SW 1271 (cell line): ENCODE results near the gene VN1R5.
A peak's percentile ranks its signal among the peaks of the same experiment; 100 is the strongest.
"Not testable (repeated sequence)": the region's sequence is repeated elsewhere in the genome, so short reads cannot be mapped to it uniquely, and the experiment has no call there.

Experiments used
- DNase-seq, 2 experiments: peaks; one replicate each; lab custom pipeline; 2025; lab: John Stamatoyannopoulos, UW

Gene VN1R5

GRCh38 chr1:247255772-247256171 lies at the start of gene VN1R5:
Gene VN1R5 (plus strand): TSS chr1:247256072.
- DNase-seq: not testable (repeated sequence)

- peak in 1 of 2 experiments; percentile 64 for DNase-seq
Measured at GRCh38 chr1:247209396-247209795, 46.5 kb upstream of the VN1R5 start.

- no peak for DNase-seq
Measured at GRCh38 chr1:247210062-247210375, 45.9 kb upstream of the VN1R5 start.

GRCh38 chr1:247210376-247211117 lies 45.3 kb upstream of the VN1R5 start:
- peak; percentile 99 for DNase-seq

GRCh38 chr1:247211339-247211738 lies 44.5 kb upstream of the VN1R5 start:
- DNase-seq: no peak

- no peak for DNase-seq
Measured at GRCh38 chr1:247212012-247212411, 43.9 kb upstream of the VN1R5 start.

- DNase-seq: no peak
Measured at GRCh38 chr1:247212627-247213617, 43.0 kb upstream of the VN1R5 start.

- DNase-seq: no peak
Measured at GRCh38 chr1:247216261-247216660, 39.6 kb upstream of the VN1R5 start.

- DNase-seq: no peak
Measured at GRCh38 chr1:247218121-247218651, 37.7 kb upstream of the VN1R5 start.

- not testable (repeated sequence) for DNase-seq
Measured at GRCh38 chr1:247220280-247220679, 35.6 kb upstream of the VN1R5 start.

- no peak for DNase-seq
Measured at GRCh38 chr1:247222840-247223239, 33.0 kb upstream of the VN1R5 start.

GRCh38 chr1:247224822-247225221 lies 31.1 kb upstream of the VN1R5 start:
- no peak for DNase-seq

- no peak for DNase-seq
Measured at GRCh38 chr1:247228133-247228532, 27.7 kb upstream of the VN1R5 start.

GRCh38 chr1:247241691-247242090 lies 14.2 kb upstream of the VN1R5 start:
- DNase-seq: no peak

GRCh38 chr1:247243524-247244137 lies 12.2 kb upstream of the VN1R5 start:
- no peak for DNase-seq

- DNase-seq: no peak
Measured at GRCh38 chr1:247246325-247247115, 9.4 kb upstream of the VN1R5 start.

GRCh38 chr1:247247568-247247967 lies 8.3 kb upstream of the VN1R5 start:
- DNase-seq: no peak

- no peak for DNase-seq
Measured at GRCh38 chr1:247266053-247266452, 10.2 kb downstream of the VN1R5 start.

- no peak for DNase-seq
Measured at GRCh38 chr1:247268390-247269045, 12.6 kb downstream of the VN1R5 start.

- DNase-seq: no peak
Measured at GRCh38 chr1:247269133-247269532, 13.3 kb downstream of the VN1R5 start.

GRCh38 chr1:247270003-247270402 lies 14.1 kb downstream of the VN1R5 start:
- no peak for DNase-seq
